Naive B cell (primary cell): ENCODE data around the gene CNTRL. TPM values are rescaled to one million over a fixed set of nuclear protein-coding genes. Genes with fewer than 3 reads are reported as not detected.

Experiments used
- ATAC-seq, 2 donors: fragments of 150-1000 bp; cut with Tn5 transposase; 2 replicates each; pipeline ENCODE4 v1.10.0; 2021; ENCODE audit warnings: low read depth in 2 of 2, mild to moderate bottlenecking in 2 of 2, moderate library complexity in 2 of 2
- DNase-seq: peaks from one replicate; pipeline ENCODE4 v3.0.0; 2022
- H3K27ac Mint-ChIP-seq, 6 donors: one replicate each; pipeline ENCODE4 v1.8.0; 2020 to 2022; ENCODE audit warnings: mild to moderate bottlenecking in 6 of 6, mixed read lengths in 6 of 6, moderate library complexity in 5 of 6, inconsistent platforms in 2 of 6
- H3K27me3 Mint-ChIP-seq, 3 donors: one replicate each; pipeline ENCODE4 v1.8.0; 2021 to 2022; ENCODE audit warnings: mixed read lengths in 3 of 3, mild to moderate bottlenecking in 1 of 3
- H3K36me3 Mint-ChIP-seq, 2 donors: one replicate each; pipeline ENCODE4 v1.8.0; 2020 to 2022; ENCODE audit warnings: mixed read lengths in 2 of 2, inconsistent platforms in 1 of 2, mild to moderate bottlenecking in 1 of 2
- H3K4me1 Mint-ChIP-seq, 3 donors: one replicate each; pipeline ENCODE4 v1.8.0; 2020 to 2022; ENCODE audit warnings: mixed read lengths in 3 of 3, inconsistent platforms in 1 of 3, mild to moderate bottlenecking in 1 of 3, moderate library complexity in 1 of 3
- H3K4me3 Mint-ChIP-seq, 8 donors: one replicate each; pipeline ENCODE4 v1.8.0; 2020 to 2022; ENCODE audit warnings: mild to moderate bottlenecking in 8 of 8, mixed read lengths in 8 of 8, moderate library complexity in 8 of 8, inconsistent platforms in 2 of 8
- H3K9me3 Mint-ChIP-seq, 7 donors: one replicate each; pipeline ENCODE4 v1.8.0; 2020 to 2022; ENCODE audit warnings: mixed read lengths in 7 of 7, mild to moderate bottlenecking in 5 of 7, inconsistent platforms in 2 of 7, moderate library complexity in 1 of 7
- polyA plus RNA-seq, 6 donors: library from polyadenylated mRNA; unstranded; fragments of 300-500 nt; fragmentation: Illumina TruSeq; gene quantifications; one replicate each; pipeline ENCODE4 v1.2.3, GENCODE V29; 2021; ENCODE audit warnings: low read depth in 6 of 6

The CNTRL gene
- polyA plus RNA-seq, 6 donors from 2014 or later: 7.5 to 43.2 (median 20.5) TPM

DNA sequence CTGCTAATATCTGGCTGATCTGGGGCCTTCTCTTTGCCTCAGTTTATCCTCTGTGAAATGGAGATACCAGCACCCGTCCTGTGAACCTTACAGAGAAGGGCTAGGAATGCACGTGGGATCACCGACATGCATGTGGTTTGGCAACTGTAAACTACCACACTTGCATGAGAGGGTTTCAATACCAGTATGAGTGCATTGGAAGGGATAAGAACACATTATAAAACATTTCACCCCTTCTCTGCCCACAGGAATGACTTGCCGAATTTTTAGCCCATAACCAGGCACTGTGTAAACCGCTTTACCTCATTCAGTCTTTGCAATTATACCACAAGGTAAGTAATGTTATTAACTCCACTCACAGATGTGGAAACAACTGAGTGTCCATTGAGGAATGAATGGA is 135.8 kb downstream of the CNTRL start:
- Mint-ChIP-seq H3K27ac (no peak overlapping the region), H3K27me3 (no peaks in the 10 kb centered on the region), H3K9me3 (no peaks in the 10 kb centered on the region), H3K36me3 (peaks cover 0 to 9% of the 10 kb centered on the region in 2 donors), H3K4me3 (no peak overlapping the region), H3K4me1 (peaks cover 33 to 46% (median 42%) of the 10 kb centered on the region in 3 donors)
- ATAC-seq (no peak), DNase-seq (no peak)

DNA sequence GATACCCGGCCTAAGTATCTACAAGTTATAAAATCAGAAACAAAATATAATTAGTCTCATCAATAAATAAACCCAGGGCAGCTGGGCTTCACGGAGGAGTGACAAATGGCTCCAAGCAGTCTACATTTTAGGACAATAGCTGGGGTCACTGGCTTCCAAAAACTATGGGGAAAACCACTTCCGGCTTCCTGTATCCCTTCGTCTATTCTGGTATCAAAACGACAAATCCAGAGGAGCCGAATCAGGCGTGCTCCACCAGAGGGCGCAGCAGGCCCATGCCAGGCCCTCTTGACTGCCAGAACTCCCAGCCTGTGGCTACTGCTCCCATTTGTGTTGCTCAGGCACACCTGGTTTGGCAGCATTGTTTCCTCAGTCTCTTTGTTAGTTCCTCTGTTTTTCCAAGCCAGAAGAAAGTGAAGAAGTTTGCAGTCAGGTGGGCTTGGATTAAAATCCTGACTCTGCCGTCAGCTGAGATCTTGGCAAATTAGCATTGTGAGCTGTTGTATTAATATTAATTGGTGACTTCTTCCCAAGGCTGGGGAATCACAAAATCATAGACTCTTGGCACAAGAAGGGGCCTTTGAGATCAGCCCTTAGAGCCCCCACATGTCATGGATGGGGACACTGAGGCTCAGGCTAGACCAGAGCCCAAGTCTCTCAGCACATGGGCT is 138.5 kb downstream of the CNTRL start:
- no peak overlapping the region for H3K4me3 Mint-ChIP-seq
- peaks cover 9 to 14% of the 10 kb centered on the region in 2 donors for H3K36me3 Mint-ChIP-seq
- ATAC-seq (peak; percentile 57 to 66), DNase-seq (peak; percentile 50)
- peak overlapping the region in 2 of 6 donors; percentile 63 to 87 for H3K27ac Mint-ChIP-seq
- H3K27me3 Mint-ChIP-seq: no peaks in the 10 kb centered on the region
- no peaks in the 10 kb centered on the region for H3K9me3 Mint-ChIP-seq
- peaks cover 21 to 29% (median 21%) of the 10 kb centered on the region in 3 donors for H3K4me1 Mint-ChIP-seq

DNA sequence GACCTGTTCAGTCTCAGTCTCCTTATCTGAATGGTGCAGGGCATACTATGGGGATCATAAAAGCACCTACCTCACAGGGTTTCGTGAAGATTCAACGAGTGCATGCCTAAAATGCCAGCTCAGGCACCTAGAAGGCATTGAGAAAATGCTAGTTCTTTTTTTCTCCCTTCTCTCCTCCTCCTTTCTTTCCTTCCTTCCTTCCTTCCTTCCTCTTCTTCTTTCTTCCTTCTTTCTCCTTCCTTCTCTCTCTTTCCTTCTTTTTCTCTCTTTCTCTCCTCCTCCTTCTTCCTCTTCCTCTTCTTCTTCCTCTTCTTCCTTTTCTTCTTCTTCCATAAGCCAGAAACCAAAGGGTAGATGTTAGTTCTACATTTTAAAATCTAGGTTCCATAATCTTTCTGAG is 139.2 kb downstream of the CNTRL start:
- Mint-ChIP-seq H3K9me3 (no peaks in the 10 kb centered on the region), H3K4me1 (peaks cover 14 to 22% (median 17%) of the 10 kb centered on the region in 3 donors), H3K36me3 (peaks cover 9 to 15% of the 10 kb centered on the region in 2 donors), H3K4me3 (no peak overlapping the region), H3K27me3 (no peaks in the 10 kb centered on the region), H3K27ac (peak overlapping the region in 3 of 6 donors; percentile 43 to 87 (median 62))
- ATAC-seq (no peak), DNase-seq (no peak)

DNA sequence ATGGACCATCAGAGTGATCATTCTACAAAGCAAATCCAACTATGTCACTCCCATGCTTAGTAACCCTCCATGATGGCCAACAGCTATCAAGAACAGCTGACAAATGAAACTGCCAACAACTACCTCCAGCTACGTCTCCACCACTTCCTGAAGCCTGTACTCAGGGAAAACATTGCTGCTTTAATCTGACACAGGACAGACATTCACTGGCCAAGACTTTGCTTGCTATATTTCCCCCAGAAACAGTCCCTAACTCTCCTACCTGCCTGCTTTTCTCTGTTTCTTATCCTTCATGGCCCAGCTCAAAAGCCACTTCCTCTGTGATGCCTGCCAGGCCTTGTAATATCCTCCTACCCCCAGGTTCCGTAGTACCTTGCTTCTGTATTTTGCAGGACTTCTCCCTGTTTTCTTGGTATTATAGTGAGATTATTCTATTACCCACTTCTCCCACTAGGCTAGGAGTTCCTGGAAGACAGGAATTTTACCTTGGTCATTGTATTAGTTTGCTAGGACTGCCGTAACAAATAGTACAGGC is 141.6 kb downstream of the CNTRL start:
- DNase-seq (no peak), ATAC-seq (no peak)
- Mint-ChIP-seq H3K27ac (peak overlapping the region in 2 of 6 donors; percentile 60 to 69), H3K27me3 (no peaks in the 10 kb centered on the region), H3K4me1 (peaks cover 17 to 27% (median 24%) of the 10 kb centered on the region in 3 donors), H3K9me3 (no peaks in the 10 kb centered on the region), H3K4me3 (no peak overlapping the region), H3K36me3 (peaks cover 10 to 15% of the 10 kb centered on the region in 2 donors)

DNA sequence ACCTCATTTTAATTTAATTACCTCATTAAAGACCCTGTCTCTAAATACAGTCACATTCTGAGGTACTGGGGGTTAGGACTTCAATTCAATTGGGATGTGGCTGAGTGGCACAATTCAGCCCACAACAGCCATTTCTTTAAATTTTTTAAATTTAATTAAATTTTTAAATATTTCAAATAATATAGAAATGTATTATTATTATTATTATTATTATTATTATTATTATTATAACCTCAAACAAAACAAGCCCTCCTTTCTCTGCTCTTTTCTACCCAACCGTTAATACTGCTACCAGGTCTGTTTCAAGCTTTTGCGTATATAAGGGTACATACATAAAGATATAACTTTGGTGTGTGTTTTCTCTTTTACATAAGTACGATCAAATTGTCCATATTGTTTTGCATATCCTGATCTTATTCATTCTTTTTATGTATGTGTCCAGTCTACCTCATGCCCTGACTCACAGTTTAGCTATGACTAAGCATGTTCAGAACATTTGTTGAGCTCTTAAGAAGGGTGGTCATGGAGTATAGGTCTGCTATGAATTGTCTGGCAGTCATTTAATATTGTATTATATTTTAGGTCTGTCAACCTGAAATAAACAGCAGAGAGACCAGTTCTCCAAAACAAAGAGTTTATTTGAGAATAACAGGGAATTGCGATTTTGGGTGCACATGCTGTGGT is 143.0 kb downstream of the CNTRL start:
- peaks cover 17 to 27% (median 27%) of the 10 kb centered on the region in 3 donors for H3K4me1 Mint-ChIP-seq
- ATAC-seq: no peak
- H3K4me3 Mint-ChIP-seq: no peak overlapping the region
- H3K9me3 Mint-ChIP-seq: no peaks in the 10 kb centered on the region
- peaks cover 10 to 15% of the 10 kb centered on the region in 2 donors for H3K36me3 Mint-ChIP-seq
- DNase-seq: no peak
- H3K27me3 Mint-ChIP-seq: no peaks in the 10 kb centered on the region
- H3K27ac Mint-ChIP-seq: no peak overlapping the region

DNA sequence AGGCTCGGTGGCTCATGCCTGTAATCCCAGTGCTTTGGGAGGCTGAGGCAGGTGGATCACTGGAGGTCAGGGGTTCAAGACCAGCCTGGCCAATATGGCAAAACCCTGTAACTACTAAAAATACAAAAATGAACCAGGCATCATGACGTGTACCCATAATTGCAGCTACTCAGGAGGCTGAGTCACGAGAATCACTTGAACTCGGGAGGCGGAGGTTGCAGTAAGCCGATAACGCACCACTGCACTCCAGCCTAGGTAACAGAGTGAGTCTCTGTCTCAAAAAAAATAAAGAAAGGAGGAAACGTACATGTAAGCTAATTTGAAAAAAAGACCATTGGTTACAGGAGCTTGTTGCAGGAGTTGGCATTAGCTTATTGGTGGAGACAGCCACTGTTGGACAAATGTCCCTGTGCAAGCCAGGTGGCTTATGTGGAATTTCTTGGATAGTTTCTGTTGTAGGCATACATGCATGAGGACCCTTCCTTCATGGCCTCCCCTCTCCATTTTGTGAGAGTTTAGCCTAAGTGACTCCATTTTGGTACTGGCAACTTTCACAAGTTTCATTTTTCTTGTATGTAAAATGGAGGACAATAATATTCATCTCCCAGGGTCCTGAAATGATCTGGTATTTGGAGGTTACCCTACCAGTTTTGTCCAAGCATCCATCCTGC is 143.7 kb downstream of the CNTRL start:
- Mint-ChIP-seq H3K4me1 (peaks cover 13 to 21% (median 20%) of the 10 kb centered on the region in 3 donors), H3K27me3 (no peaks in the 10 kb centered on the region), H3K27ac (no peak overlapping the region), H3K4me3 (no peak overlapping the region), H3K36me3 (peaks cover 10 to 15% of the 10 kb centered on the region in 2 donors), H3K9me3 (no peaks in the 10 kb centered on the region)
- ATAC-seq: no peak
- no peak for DNase-seq

DNA sequence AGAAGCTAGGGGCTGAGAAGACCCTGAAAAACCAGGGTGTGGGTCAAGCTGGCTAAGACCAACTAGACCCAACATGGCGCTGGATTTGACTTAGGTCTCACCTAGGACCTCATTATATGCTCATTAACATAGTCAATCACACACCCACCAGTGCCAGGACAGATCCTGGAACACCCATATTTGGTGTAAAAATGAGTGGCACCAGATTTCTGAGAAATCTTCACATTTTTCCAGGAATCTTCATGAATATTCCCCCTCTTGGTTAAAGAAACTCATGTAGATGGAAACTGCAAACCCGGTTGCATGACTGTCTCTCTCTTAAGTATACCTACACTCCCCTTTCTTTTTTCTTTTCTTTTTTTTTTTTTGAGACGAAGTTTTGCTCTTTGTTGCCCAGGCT is 144.8 kb downstream of the CNTRL start:
- no peak overlapping the region for H3K27ac Mint-ChIP-seq
- ATAC-seq: no peak
- H3K36me3 Mint-ChIP-seq: peaks cover 10 to 15% of the 10 kb centered on the region in 2 donors
- H3K4me1 Mint-ChIP-seq: peaks cover 8 to 14% (median 13%) of the 10 kb centered on the region in 3 donors
- no peak for DNase-seq
- no peaks in the 10 kb centered on the region for H3K27me3 Mint-ChIP-seq
- H3K4me3 Mint-ChIP-seq: no peak overlapping the region
- no peaks in the 10 kb centered on the region for H3K9me3 Mint-ChIP-seq

DNA sequence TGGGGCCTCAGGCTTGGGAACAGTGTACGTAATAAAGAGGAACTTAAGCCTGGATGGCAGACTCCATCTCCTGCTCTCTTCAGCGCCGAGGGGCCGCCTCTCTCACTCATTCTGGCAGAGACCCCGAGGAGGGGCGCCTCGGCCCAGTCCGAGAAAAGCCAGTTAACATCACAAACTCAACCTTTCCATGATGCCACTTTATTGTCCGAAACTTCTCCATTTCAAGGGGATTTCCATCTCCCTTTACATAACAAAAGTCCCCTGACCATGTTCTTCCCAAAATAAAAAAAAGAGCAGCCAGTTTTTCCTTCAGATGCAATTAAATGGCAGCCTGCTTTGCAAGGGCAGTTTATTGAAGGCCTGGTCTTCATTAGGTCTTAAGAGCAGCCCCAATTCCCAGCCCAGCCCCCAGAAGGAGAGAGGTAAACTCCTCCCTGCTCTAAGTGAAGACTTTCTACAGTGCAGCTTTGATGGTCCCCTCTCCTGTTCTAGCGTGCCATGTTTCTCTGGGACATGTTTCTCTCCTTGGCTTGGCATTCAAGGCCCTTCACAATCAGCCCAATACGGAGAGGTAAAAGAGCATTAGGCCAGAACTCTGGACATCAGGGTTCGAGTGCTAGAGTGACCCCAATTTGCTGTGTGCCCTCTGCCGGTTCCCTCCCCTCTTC is 146.4 kb downstream of the CNTRL start:
- Mint-ChIP-seq H3K27ac (peak overlapping the region in 1 of 6 donors; percentile 81), H3K4me1 (peaks cover 8 to 14% (median 13%) of the 10 kb centered on the region in 3 donors), H3K36me3 (peaks cover 5 to 13% of the 10 kb centered on the region in 2 donors), H3K27me3 (no peaks in the 10 kb centered on the region), H3K4me3 (peak overlapping the region in 2 of 8 donors; percentile 9 to 15), H3K9me3 (no peaks in the 10 kb centered on the region)
- DNase-seq (no peak), ATAC-seq (no peak)

DNA sequence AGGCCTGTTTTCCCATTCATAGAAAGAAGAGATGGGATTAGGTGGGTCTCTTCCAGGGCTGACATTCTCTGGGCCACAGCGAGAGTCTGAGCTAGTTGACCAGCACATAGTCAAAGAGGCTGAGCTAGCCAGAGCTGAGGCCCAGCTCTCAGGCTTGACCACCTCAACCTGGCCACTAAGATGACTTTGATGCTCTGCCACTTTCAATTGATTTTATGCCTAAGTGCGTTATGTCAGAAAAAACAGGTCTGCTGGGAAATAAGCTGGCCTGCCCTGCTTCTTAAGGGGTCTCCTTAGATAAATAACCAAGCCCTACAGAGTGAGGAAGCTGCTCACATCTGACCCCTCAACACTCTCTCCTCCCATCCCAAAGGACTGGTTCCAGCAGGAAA is 146.9 kb downstream of the CNTRL start:
- Mint-ChIP-seq H3K27ac (peak overlapping the region in 1 of 6 donors; percentile 81), H3K36me3 (peaks cover 5 to 8% of the 10 kb centered on the region in 2 donors)

DNA sequence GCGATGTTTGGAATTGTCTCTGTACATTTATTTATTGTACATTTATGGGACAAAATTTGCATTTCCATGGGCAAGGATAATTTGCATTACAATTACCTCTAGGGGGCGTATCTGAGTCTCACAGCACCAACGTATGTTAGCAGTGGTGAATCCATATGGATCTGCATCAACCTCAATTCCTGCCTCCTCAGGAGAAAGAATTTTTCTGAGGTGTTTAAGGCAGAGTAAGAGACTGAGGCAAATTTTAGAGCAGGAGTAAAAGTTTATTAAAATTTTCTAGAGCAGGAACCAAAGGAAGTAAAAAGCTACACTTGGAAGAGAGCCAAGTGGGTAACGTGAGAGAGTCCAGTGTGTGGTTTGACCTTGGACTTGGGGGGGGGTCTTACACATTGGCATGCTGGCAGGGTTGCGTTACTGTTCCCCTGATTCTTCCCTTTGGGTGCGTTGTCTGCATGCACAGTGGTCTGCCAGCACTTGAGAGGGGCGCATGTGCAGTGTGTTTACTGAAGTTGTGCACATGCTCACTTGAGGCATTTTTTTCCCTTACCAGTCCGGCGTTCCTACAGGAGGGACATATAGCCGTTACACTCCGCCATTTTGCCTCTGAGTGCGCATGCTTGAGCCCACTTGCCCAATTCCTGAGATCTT is 147.9 kb downstream of the CNTRL start:
- H3K4me1 Mint-ChIP-seq: peaks cover 8 to 14% (median 9%) of the 10 kb centered on the region in 3 donors
- no peak for ATAC-seq
- H3K4me3 Mint-ChIP-seq: no peak overlapping the region
- no peaks in the 10 kb centered on the region for H3K9me3 Mint-ChIP-seq
- peak overlapping the region in 1 of 6 donors; percentile 65 for H3K27ac Mint-ChIP-seq
- H3K36me3 Mint-ChIP-seq: peaks cover 5 to 7% of the 10 kb centered on the region in 2 donors
- DNase-seq: no peak
- H3K27me3 Mint-ChIP-seq: no peaks in the 10 kb centered on the region

More for the DNA sequence above, 146.9 kb downstream of the CNTRL start:
- peaks cover 8 to 14% (median 9%) of the 10 kb centered on the region in 3 donors for H3K4me1 Mint-ChIP-seq
- ATAC-seq (no peak), DNase-seq (no peak)
- peak overlapping the region in 1 of 8 donors; percentile 15 for H3K4me3 Mint-ChIP-seq
- H3K27me3 Mint-ChIP-seq: no peaks in the 10 kb centered on the region
- H3K9me3 Mint-ChIP-seq: no peaks in the 10 kb centered on the region

DNA sequence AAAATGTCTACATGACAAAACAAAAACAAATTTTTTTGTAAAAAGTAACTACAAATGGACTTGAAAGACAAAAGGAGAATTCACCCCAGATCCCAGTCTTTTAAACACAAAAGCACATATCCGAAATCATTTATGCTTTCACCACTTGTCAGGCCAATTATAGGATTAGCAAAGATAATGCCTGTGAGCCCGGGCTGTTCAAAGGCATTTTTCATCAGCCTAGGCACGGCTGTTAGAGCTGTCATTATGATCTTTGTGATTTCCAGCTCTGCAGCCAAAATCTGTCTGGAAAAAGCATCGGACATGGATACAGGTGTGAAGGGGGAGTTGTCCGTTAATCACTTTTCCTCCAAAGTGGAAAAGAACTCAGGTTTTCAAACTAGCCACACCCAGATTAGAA is 150.5 kb downstream of the CNTRL start:
- ATAC-seq (no peak), DNase-seq (no peak)
- H3K4me1 Mint-ChIP-seq: peaks cover 4 to 11% (median 11%) of the 10 kb centered on the region in 3 donors
- H3K36me3 Mint-ChIP-seq: peaks cover 6 to 7% of the 10 kb centered on the region in 2 donors
- H3K27ac Mint-ChIP-seq: no peak overlapping the region
- no peaks in the 10 kb centered on the region for H3K27me3 Mint-ChIP-seq
- H3K9me3 Mint-ChIP-seq: no peaks in the 10 kb centered on the region
- no peak overlapping the region for H3K4me3 Mint-ChIP-seq

DNA sequence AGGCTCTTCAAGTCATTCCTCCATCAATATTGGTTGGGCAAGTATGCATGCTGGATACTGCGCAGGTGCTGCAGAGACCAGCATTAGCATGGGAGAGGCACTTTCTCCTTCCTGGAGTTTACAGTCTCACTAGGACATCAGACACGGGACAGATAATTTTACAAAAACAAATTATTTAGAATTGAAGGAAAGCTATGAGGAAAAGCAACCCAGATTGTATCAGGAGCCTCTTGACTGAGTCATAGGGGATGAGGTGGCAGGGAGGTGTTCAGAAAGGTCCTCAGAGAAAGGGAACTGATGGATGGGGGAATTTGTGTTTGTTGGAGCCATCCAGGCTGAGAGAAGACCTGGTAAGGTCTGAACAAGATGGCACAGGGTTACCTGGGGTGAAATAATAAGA is 151.4 kb downstream of the CNTRL start:
- Mint-ChIP-seq H3K9me3 (no peaks in the 10 kb centered on the region), H3K4me3 (no peak overlapping the region), H3K4me1 (peaks cover 0 to 5% (median 4%) of the 10 kb centered on the region in 3 donors), H3K27ac (no peak overlapping the region), H3K27me3 (no peaks in the 10 kb centered on the region), H3K36me3 (peaks cover 10 to 12% of the 10 kb centered on the region in 2 donors)
- ATAC-seq (no peak), DNase-seq (no peak)
